Keratinocyte (primary cell): ENCODE measurements around the gene TMED7. TPM values are rescaled to one million over a fixed set of nuclear protein-coding genes. Genes with fewer than 3 reads are reported as not detected.

ENCODE experiments used
- DNase-seq: peaks from one replicate; pipeline ENCODE4 v3.0.0-alpha.2; 2011; ENCODE audit warnings: low read depth, missing footprints, low spot score
- FAIRE-seq: peaks from 2 replicates; lab custom pipeline; 2011; peaks lifted over from hg19 to GRCh38; lab: Jason Lieb, UNC
- H2AFZ ChIP-seq: 2 replicates; pipeline ENCODE4 v1.6.0; 2012; ENCODE audit warnings: low read length, control low read depth, inconsistent platforms; ENCODE audit not compliant: control insufficient read depth
- H3K27ac ChIP-seq: 2 replicates; pipeline ENCODE4 v1.5.1; 2011; ENCODE audit warnings: low read length; ENCODE audit not compliant: control insufficient read depth, insufficient read depth
- H3K27me3 ChIP-seq: 3 replicates; pipeline ENCODE4 v1.6.0; 2011; ENCODE audit warnings: low read length; ENCODE audit not compliant: control insufficient read depth, insufficient read depth; ENCODE audit errors: extremely low read depth
- H3K36me3 ChIP-seq, 2 experiments: 2 replicates in 1 of 2; 3 replicates in 1 of 2; pipeline ENCODE4 v1.5.1; 2011; ENCODE audit warnings: low read length in 2 of 2, mild to moderate bottlenecking in 1 of 2; ENCODE audit not compliant: control insufficient read depth in 2 of 2, insufficient read depth in 2 of 2; ENCODE audit errors: extremely low read depth in 1 of 2
- H3K4me1 ChIP-seq: 3 replicates; pipeline ENCODE4 v1.5.1; 2011; ENCODE audit warnings: low read length; ENCODE audit not compliant: control insufficient read depth, insufficient read depth; ENCODE audit errors: extremely low read depth
- H3K4me2 ChIP-seq: 3 replicates; pipeline ENCODE4 v1.6.0; 2011; ENCODE audit warnings: low read depth, low read length; ENCODE audit not compliant: control insufficient read depth, insufficient read depth; ENCODE audit errors: extremely low read depth
- H3K4me3 ChIP-seq, 3 experiments: fragments of 200-600 bp in 1 of 3; sonication (generic) in 1 of 3; 2 replicates in 2 of 3; 3 replicates in 1 of 3; pipeline ENCODE4 v1.5.1; 2011 to 2016; ENCODE audit warnings: low read length in 3 of 3, mild to moderate bottlenecking in 3 of 3, control low read depth in 2 of 3, inconsistent platforms in 1 of 3, low read depth in 1 of 3, mixed read lengths in 1 of 3, mixed run types in 1 of 3, moderate library complexity in 1 of 3; ENCODE audit not compliant: control insufficient read depth in 2 of 3, insufficient read depth in 2 of 3; ENCODE audit errors: extremely low read depth in 1 of 3
- H3K79me2 ChIP-seq: 2 replicates; pipeline ENCODE4 v1.6.0; 2012; ENCODE audit warnings: low read length; ENCODE audit not compliant: control insufficient read depth, insufficient read depth
- H3K9ac ChIP-seq: 3 replicates; pipeline ENCODE4 v1.6.0; 2011; ENCODE audit warnings: low read length; ENCODE audit not compliant: control insufficient read depth, insufficient read depth; ENCODE audit errors: extremely low read depth
- H3K9me1 ChIP-seq: 3 replicates; pipeline ENCODE4 v1.6.0; 2011; ENCODE audit warnings: low read length; ENCODE audit not compliant: control insufficient read depth, insufficient read depth; ENCODE audit errors: extremely low read depth
- H3K9me3 ChIP-seq: 2 replicates; pipeline ENCODE4 v1.5.1; 2012; ENCODE audit warnings: low read depth, low read length; ENCODE audit not compliant: control insufficient read depth
- H4K20me1 ChIP-seq: 3 replicates; pipeline ENCODE4 v1.6.0; 2011; ENCODE audit warnings: low read length; ENCODE audit not compliant: control insufficient read depth, insufficient read depth; ENCODE audit errors: extremely low read depth
- CTCF ChIP-seq, 3 experiments: IDR thresholded peaks in 1 of 3; conservative IDR thresholded peaks in 1 of 3; optimal IDR thresholded peaks in 1 of 3; 2 replicates in 2 of 3; 3 replicates in 1 of 3; pipeline versions ENCODE3 to v1.5.1; 2011; ENCODE audit warnings: low read length in 3 of 3, mild to moderate bottlenecking in 3 of 3, moderate library complexity in 2 of 3, control low read depth in 1 of 3, inconsistent platforms in 1 of 3; ENCODE audit not compliant: insufficient read depth in 2 of 3; ENCODE audit errors: extremely low read depth in 1 of 3
- EZH2 ChIP-seq: IDR thresholded peaks from one replicate; pipeline ENCODE4 v1.6.1; 2012; ENCODE audit warnings: inconsistent platforms, mild to moderate bottlenecking, low read length, moderate library complexity
- dilution Hi-C: fragments of 300-500 bp; cut with MboI; formaldehyde crosslinking; loops from one replicate; pipeline ENCODE4 v1.7.0; 2020; ENCODE audit warnings: low sequenced_read_pairs; ENCODE audit not compliant: extremely low pct_ligation_motif_present
- polyA plus RNA-seq, 5 experiments: library from polyadenylated mRNA; depleted of rRNA in 3 of 5; stranded (reverse) in 3 of 5; stranded (forward) in 1 of 5; unstranded in 1 of 5; fragments of >200 nt; gene quantifications; 1 replicate in 1 of 5; 2 replicates in 3 of 5; 3 replicates in 1 of 5; pipeline versions ENCODE4 v1.2.1 to v1.2.3, GENCODE V29; 2011 to 2012; ENCODE audit warnings: missing spikeins in 2 of 5, low read depth in 1 of 5, low replicate concordance in 1 of 5

Gene TMED7
- polyA plus RNA-seq, 1 donor (not counting 4 experiments of a cell fraction or from before 2014, with no cell fraction given) = 77.9 TPM

- Histone ChIP-seq H2AFZ (peak overlapping the region; percentile 5), H3K9ac (no peak overlapping the region), H3K27me3 (no peaks in the 10 kb centered on the region), H4K20me1 (no peaks in the 10 kb centered on the region), H3K36me3 (no peaks in the 10 kb centered on the region), H3K79me2 (no peaks in the 10 kb centered on the region), H3K4me2 (no peak overlapping the region), H3K9me1 (no peaks in the 10 kb centered on the region), H3K27ac (no peak overlapping the region), H3K9me3 (no peaks in the 10 kb centered on the region), H3K4me3 (no peak overlapping the region), H3K4me1 (no peaks in the 10 kb centered on the region)
- dilution Hi-C loops = no loop called here
- FAIRE-seq = peak; percentile 52
- TF ChIP-seq CTCF (optimal IDR thresholded peaks at IDR 0.05 in 1 of 3, IDR thresholded peaks at IDR 0.05 in 1 of 3, conservative IDR thresholded peaks at IDR 0.05 in 1 of 3; ENCODE audit: extremely low read depth in 1 of 3, insufficient read depth in 2 of 3, low read length in 3 of 3) (peak in 1 of 3 experiments; percentile 37), EZH2 (no peak)
- no peak for DNase-seq
Measured at GRCh38 chr5:115666023-115666422, 40.2 kb upstream of the TMED7 start.

- no peaks in the 10 kb centered on the region for H3K27me3 ChIP-seq
- no peak overlapping the region for H3K4me3 ChIP-seq
- H3K9ac ChIP-seq = no peak overlapping the region
- DNase-seq (no peak), FAIRE-seq (no peak)
- H3K27ac ChIP-seq = no peak overlapping the region
- H4K20me1 ChIP-seq = no peaks in the 10 kb centered on the region
- no peaks in the 10 kb centered on the region for H3K79me2 ChIP-seq
- H2AFZ ChIP-seq = no peak overlapping the region
- H3K9me1 ChIP-seq = no peaks in the 10 kb centered on the region
- H3K9me3 ChIP-seq = no peaks in the 10 kb centered on the region
- TF ChIP-seq EZH2 = no peak
- no peak for TF ChIP-seq CTCF (optimal IDR thresholded peaks at IDR 0.05 in 1 of 3, IDR thresholded peaks at IDR 0.05 in 1 of 3, conservative IDR thresholded peaks at IDR 0.05 in 1 of 3; ENCODE audit: extremely low read depth in 1 of 3, insufficient read depth in 2 of 3, low read length in 3 of 3)
- H3K36me3 ChIP-seq = no peaks in the 10 kb centered on the region
- dilution Hi-C loops = no loop called here
- no peak overlapping the region for H3K4me2 ChIP-seq
- peaks cover 8% of the 10 kb centered on the region for H3K4me1 ChIP-seq
Measured at GRCh38 chr5:115661563-115661962, 35.7 kb upstream of the TMED7 start.
